Measurements from ENCODE around the gene TBC1D20.
"Not testable (repeated sequence)": the region's sequence is repeated elsewhere in the genome, so short reads cannot be mapped to it uniquely, and the experiment has no call there.

The TBC1D20 gene

DNA sequence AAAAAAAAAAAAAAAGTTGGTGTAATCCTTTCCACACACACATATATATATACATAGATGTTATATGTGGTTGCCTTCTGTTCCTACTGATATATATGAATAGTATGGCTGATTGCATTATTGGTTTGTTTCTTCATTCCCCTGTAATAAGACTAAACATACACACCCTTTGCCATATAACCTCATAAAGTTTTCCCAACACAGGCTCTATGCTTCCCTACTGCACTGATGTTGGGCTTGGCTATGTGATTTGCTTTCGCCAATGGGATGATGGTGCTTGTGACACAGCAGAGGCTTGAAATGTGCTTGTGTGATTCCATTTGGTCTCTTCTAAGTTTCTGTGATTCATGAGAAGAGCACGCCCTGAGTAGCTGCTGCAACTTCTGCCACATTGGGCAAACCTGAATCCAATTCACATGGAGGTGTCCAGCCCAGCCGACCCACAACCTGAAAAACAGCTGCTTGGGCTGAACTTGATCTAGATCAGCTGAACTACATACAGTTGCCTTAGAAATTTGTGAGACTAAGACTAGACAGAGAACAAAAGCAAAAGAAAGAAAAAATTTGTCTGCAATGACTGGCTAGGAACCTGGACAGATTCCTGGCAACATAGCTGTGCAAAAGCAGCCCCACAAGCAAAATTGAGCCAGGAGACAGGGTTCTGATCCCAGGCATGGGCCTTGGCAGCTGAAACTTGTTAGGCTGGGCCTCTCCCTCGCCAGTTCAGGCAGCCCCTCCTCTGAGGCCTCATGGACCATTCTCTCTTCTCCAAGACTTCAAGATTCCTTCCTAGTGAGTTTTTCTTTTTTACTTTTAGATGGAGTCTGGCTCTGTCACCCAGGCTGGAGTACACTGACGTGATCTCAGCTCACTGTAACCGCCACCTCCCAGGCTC, 13.4 kb upstream of the TBC1D20 start:
- no peak for DNase-seq

DNA sequence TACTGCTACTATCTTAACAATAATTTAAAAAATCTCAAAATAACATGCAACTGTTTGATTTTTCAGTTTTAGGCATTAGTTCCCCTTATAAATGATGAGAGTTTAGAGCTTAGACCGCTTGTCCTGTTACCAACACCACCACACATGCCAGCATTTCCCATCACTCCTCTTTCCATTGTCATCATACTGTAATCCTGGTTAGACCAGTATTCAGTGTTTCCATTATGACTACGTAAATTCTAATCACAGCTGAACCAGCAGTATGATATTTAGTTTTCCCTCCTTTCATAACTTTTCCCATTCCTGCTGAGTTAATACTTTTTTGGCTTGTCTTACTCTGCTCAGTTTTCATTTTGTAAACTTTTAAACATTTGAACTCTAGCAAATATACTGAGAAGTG, 12.2 kb upstream of the TBC1D20 start:
- no peak for DNase-seq

DNA sequence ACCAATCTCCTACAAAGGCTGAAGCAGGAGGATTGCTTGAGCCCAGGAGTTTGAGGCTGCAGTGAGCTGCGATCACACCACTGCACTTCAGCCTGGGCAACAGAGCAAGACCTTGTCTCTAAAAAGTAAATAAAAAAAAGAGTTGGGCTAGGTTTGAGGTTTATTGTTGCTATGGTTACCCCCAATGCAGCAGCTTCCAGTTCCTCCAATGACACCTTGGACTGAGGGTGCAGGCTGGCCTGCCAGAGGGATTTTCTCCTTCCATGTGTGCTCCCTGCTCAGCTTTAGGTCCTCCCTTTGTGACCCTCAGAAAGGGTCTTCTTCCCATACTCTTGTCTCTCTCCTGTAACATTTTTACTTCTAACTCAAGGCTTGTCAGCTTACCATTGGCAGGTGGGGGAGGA, 10.6 kb upstream of the TBC1D20 start:
- no peak for DNase-seq

DNA sequence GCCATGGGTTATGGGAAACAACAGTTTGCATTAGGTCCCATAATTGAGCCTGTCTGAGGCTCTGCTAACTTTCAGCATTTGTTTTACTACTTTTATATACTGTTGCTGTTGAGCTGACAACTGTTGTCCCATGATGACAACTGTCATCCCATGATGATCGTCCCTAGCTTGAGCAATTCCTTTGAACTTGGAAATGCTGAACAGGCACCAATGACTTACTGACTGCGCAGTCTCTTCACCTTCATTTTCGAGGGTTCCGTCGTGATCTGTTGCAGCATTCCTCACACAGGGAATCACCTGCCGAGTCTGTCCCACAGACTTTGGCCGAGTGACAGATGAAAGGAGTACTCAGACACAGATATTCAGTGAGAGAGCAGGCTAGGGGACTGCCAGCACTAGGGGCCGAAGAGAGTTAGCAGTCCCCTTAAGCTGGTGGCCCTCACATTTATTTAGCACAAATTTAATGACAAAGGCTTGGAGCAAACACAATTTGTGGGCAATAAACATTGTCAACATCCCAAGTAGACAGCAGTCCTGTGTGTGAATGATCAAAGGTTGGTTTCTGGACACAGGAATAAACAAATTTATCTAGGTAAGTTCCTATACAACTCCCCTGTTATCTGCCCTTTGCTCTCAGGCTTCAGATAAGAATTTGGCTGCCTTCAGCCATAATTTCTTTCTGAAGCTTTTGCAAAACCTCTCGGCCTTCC, 10.0 kb upstream of the TBC1D20 start:
- no peak for DNase-seq

DNA sequence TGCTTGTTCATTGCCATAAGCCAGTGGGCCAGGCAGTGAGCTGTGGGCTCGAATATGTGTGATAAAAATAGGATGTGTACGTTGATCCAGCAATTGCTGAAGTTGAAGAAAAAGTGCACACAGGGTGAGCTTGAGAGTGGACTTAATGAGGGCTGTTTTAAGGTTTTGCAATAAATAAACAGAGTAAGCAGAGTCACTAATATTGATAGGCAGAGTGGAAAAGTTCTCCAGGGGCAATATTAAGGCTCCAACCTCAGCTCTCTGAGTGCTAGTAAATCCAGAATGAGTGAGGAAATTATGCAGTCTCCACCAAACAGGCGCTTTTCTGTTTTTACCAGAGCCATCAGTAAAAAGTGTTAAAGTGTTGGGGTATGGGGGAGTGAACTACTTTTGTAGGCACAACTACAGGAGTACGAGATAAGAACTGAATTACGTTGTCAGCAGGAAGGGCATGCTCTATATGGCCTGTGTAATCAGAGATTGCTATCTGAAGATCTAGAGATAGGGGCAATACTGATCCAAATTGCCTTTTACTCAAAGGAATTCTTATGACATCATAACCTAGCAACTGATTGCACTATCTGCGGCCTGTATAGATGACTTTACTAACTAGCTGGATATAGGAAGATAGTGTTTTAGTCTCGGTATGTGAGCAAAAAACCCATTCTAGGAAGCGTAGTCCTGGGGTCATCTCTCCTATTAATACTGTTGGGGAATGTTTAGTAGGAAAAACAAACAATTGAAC, 7.6 kb upstream of the TBC1D20 start:
- no peak for DNase-seq

DNA sequence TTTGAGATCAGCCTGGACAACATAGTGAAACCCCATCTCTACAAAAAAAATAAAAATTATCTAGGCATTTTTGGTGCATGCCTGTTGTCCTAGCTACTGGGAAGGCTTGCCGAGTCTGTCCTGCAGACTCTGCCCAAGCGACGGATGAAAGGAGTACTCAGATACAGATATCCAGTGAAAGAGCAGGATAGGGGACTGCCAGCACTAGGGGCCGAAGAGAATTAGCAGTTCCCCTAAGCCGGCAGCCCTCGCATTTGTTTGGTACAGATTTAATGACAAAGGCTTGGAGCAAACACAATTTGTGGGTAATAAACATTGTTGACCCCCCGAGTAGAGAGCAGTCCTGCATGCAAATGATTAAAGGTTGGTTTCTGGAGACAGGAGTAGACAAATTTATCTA, 5.4 kb upstream of the TBC1D20 start:
- no peak for DNase-seq

DNA sequence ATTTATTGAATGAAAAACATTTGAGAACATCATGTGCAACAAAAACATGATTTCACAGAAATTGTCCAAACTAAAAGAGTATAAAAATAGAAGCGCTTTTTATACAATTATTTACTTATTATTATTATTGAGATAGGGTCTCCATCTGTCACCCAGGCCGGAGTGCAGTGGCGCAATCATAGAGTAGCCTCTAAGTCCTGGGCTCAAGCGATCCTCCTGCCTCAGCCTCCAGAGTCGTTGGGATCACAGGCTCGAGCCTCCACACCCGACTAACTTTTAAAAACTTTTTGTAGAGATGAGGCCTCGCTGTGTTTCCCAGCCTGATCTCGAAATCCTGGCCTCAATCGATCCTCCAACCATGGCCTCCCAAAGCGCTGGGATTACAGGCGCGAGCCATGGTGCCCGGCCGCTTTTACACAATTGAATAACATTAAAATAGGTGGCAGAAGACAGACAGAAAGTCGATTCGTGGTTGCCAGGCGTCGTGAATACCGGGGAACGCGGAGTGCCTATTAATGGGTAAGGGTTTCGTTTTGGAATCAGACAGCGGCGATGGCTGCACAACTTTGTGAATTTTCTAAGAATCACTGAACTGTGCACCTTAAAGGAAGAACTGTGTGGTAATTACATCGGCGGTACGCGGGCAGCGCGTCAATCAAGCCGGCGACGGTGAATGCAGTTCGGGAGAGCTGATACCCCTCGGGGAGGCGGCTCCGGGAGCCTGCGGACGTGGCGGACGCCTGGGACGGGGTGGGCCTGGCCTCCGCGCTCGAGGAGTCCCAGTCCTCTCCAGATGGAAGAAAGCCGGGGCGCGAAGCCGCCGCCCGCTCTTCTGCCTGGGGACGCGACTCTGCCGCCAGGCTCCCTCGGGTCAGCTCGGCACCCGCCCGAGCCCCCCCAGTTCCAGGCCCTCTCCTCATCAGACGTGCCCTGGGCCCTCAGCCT, 807 bp downstream of the TBC1D20 start:
- peak; percentile 55 for DNase-seq

DNA sequence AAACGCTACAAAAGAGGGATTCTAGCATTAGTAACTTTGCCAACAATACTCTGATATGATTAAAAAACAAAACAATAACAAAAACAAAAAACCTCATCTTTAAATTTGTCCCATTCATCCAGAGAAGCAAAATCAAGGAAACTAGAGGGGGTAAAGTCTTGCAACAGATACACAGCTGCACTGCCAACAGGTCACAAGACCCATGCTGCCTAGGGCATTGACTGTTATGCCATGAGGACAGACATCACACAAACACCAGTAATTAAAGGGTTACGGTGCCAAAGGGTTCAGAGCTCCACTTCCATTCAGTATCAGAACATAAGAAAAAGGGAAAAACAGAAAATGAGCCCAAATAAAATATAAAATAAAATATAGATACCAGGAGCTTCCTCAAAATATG, 1.6 kb downstream of the TBC1D20 start:
- no peak for DNase-seq

DNA sequence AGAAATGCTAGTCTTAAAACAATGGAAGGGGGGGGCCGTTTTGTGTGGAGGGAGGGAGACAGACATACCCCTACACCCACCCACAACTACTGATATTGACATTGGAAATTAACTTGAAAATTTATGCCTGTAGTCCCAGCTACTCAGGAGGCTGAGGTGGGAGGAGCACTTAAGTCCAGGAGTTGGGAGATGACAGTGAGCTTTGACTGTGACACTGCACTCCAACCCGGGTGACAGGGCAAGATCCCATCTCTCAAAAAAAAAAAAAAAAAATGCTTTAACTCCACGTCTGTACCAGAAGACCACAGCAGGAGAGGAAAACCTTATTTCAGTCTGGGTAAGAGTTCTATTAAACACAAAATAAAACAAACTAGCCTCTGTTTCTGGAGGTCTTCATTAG, 2.2 kb downstream of the TBC1D20 start:
- DNase-seq, result no peak

DNA sequence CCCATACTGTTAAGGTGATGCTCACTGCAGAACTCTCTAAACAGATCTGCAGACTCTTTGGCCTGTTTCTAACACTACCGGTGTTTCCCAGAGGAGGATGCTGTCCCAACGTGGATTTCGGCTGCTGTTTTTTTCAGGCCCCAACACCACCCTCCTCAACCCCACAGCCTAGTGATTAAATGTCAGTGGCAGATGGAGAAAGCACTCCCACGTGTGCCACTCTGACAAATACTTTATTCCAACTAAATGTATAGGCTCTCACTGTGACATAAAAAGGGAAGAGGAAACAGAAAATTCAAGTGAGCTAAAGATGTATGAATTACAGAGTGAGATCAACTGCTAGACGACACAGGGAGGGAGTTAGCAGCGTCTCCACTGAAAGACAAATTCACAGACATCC, 3.6 kb downstream of the TBC1D20 start:
- DNase-seq, result no peak

DNA sequence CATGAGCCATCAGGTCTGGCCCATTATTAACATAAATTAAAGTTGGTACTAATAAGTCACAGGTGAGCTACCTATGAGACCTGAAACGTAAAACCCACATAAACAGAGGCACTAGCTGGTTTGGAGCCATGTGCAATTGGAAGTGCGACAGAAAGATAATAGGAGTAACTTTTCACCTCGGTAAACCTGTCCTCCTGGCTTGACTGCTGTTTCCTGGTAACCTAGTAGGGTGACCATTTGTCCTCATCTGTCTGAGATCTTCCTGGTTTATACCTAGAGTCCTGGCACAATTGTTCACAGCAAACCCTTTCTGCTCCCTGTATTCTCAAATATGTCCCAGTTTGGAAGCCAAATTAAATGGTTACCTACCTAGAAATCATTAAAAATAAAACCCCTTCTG, 7.4 kb downstream of the TBC1D20 start:
- no peak for DNase-seq

DNA sequence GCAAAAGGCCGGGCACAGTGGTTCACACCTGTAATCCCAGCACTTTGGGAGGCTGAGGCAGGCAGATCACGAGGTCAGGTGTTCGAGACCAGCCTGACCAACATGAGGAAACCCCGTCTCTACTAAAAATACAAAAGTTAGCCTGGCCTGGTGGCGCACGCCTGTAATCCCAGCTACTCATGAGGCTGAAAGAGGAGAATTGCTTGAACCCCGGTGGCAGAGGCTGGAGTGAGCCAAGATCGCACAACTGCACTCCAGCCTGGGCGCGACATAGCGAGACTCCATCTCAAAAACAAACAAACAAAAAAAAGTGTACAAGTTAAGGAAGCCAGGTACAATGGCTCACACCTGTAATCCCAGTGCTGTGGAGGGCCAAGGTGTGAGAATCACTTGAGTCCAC, 10.3 kb downstream of the TBC1D20 start:
- DNase-seq, result not testable (repeated sequence)

DNA sequence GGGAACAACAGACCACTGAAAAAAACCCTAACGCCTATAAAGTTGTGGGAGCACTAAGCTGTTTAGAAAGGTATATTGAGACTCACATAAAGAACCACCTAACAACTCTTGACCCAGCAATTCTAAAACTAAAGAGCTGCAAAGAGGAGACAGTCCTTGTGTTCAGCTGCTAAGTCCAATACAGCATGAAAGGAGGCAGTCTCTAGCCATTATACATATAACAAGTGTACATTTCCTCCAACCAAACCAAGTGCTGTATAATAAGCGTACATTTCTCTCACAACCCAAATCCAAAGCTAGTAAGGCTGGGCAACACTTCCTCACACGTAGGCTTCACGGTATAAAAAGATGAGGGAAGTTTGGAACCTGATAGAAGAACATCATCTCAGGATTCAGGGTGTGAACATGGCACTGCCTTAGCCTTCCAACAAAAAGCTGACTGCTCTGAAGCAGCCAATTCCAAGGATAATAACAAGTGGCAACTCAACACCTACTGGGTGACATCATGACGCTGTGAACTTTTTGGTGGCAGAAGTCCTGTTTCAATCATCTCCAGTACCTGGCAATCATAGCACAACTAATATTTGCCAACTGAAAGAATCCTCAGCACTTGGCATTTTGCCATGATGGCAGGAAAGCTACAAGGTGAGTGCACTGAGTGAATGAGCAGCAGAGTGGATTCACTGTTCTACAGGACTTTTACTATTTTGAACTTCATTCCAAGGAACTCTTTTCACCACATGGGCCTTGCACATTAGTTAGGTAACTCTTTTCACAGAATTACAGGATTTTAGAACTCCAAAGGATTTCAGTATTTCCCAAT, 16.6 kb downstream of the TBC1D20 start:
- no peak for DNase-seq

DNA sequence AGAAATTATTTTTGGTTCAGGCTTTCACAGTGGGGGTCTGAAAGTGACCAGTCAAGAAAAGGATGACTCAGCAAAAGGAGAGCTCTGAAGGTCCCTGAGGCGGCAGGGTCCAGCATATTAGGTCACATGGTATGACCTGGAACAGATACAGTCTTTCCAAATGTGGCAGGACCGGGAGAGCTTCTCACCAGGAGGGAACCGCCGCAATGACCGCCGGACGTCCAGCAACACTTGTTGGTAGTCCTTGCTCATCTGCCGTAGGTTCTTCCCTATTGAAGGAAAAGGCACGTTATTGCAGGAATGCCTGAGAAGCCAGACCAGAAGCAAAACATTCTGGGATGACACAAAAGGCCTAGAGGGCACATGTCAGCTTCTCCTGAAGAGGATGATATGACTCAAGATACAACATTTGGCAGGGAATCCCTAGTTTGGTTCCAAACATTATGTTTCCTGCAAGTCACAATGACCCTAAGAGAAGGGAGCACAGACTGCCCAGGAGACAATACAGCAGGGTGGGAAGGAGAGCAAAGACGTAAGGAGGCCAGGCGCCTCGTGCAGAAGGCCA, 17.4 kb downstream of the TBC1D20 start:
- DNase-seq, result no peak

DNA sequence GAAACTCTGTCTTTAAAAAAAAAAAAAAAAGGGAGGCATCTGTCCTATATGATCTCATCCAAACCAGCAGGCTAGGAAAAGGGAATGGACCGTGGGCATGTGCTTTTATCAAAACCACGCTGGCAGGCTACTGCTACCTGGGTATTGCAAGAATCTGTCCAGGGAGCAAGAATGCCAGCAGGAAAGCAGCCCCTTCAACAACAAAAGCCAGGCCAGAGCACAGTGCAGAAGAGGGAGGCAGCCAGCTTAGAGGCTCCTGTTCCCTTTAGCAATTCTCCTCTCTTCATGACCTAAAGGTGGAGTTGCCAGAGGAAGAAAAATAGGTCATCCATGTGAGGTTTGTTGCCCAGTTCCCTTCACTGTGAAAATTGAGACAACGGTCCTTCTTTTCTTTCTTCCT, 18.2 kb downstream of the TBC1D20 start:
- no peak for DNase-seq

DNA sequence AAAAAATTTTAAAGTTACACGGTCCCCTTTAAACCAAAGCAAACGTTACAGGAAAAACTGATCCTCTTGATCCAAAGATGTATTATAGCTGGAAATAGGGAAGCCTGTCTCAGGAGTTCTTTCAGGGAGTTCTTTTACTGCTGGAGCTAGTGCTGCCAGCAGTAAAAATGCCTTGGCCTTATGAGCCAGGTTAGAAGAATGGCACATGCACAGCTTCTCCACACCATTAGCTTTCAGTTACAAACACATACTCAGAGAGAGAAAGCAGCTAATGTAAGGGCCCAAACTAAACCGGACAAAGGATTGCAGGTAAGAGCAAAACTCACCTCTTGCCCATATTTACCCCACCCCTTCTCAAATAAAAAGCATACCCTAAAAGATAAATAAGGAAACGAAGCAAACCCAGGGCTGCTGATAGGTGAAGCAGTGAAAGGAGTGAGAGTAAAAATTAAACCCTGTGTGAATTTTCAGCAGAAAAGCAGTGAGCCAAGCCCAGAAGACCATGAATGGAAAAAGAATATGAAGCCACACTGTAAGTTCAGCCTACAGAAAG, 19.0 kb downstream of the TBC1D20 start:
- DNase-seq, result no peak

DNA sequence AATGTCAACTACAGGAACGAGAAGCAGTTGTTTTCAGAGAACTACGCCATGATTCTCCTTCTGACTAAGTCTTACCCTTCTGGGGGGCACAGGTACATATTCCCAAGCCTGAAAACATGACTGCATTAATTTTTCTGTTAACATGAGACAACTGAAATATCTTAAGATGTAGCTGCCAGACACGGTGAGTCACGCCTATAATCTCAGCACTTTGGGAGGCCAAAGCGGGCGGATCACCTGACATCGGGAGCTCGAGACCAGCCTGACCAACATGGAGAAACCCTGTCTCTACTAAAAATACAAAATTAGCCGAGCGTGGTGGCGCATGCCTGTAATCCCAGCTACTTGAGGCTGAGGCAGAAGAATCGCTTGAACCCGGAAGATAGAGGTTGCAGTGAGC, 21.7 kb downstream of the TBC1D20 start:
- no peak for DNase-seq

DNA sequence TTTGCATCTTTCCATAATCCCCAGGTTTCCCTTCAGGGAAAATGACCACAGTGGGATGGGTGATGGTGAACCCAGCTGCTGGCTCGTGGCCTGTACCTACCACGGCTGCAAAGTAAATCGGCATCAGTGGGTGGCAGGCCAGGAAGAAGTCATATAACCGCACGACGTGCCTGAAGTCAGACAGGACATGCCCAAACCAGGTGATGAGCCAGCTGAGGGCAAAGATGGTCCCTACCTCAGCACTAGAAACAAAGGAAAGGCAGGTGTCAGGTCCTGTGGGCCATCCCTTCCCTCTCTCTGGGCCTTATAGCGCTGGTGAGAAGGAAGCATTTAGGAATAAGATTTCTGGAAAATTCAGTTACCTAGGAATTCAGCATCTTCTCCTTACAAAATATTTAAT, 22.2 kb downstream of the TBC1D20 start:
- no peak for DNase-seq

DNA sequence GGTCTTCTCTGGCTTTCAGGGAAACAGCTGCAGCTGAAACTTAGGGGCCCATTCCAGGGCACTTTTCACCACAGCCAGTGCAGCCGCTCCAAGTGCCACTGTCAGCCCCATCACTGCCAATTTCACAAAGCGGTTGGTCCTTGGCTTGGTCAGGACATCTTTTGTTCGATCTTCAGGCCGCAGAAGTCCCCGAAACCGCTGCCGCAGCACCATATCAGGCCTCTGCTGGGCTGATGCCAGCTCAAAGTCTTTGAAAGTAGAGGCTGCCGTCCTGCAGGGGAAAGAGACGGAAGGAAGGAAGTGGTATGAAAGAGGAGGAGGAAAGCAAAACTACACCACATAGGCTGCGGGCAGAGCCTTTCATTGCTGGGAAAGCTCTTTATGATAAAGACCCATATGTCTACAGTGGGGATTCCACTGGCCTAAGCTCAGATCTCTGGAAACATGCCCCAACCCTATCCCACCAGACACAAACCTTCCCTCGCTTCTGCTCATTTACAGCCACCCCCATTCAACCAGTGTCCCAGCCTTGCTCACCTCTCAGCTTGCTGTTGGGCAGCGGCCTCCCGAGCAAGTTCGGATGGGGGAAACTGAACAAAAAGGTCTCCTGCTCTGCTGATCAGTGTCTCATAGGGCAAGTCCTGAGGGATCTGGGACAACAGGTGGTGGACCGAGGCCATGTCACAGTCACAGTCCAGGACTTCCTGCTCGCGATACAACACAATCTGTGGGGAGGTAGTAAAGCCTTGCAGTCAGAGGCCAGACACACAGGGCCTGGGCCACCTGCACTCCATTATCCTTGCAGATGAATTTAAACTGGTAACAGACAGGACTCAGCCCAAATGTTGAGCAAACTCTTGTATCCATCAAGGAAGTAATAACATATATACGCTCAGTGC, 23.5 kb downstream of the TBC1D20 start:
- no peak for DNase-seq
